ENCODE measurements around the gene CRACR2A.

GRCh38 chr12:3747976-3748619, 4.8 kb downstream of the CRACR2A start:
- TF ChIP-seq CTCF (IDR thresholded peaks at IDR 0.05), result no peak
- TF ChIP-seq POLR2A (IDR thresholded peaks at IDR 0.05), result no peak
